ENCODE results near the gene DDOST.

DDOST gene

GRCh38 chr1:20661207-20662109, at the start of gene DDOST:
Gene DDOST (minus strand): TSS chr1:20661369. CDS start chr1:20661350, 19 bp downstream.
- peak within 1 kb of the TSS; percentile 92 for H3K4me3 ChIP-seq (ENCODE audit: low read depth, low read length)

GRCh38 chr1:20710469-20711284, 49.5 kb upstream of the DDOST start:
- H3K4me3 ChIP-seq (ENCODE audit: low read depth, low read length), result no peak overlapping the region

GRCh38 chr1:20709868-20710267, 48.7 kb upstream of the DDOST start:
- no peak overlapping the region for H3K4me3 ChIP-seq (ENCODE audit: low read depth, low read length)

GRCh38 chr1:20708891-20709290, 47.7 kb upstream of the DDOST start:
- no peak overlapping the region for H3K4me3 ChIP-seq (ENCODE audit: low read depth, low read length)

GRCh38 chr1:20708057-20708456, 46.9 kb upstream of the DDOST start:
- H3K4me3 ChIP-seq (ENCODE audit: low read depth, low read length), result no peak overlapping the region

- no peak overlapping the region for H3K4me3 ChIP-seq (ENCODE audit: low read depth, low read length)
Observed at GRCh38 chr1:20706841-20707240, 45.7 kb upstream of the DDOST start.

- no peak overlapping the region for H3K4me3 ChIP-seq (ENCODE audit: low read depth, low read length)
Observed at GRCh38 chr1:20705203-20705755, 44.1 kb upstream of the DDOST start.

GRCh38 chr1:20704390-20705202, 43.4 kb upstream of the DDOST start:
- no peak overlapping the region for H3K4me3 ChIP-seq (ENCODE audit: low read depth, low read length)

- H3K4me3 ChIP-seq (ENCODE audit: low read depth, low read length), result no peak overlapping the region
Observed at GRCh38 chr1:20703124-20703756, 42.1 kb upstream of the DDOST start.

GRCh38 chr1:20702416-20702815, 41.2 kb upstream of the DDOST start:
- H3K4me3 ChIP-seq (ENCODE audit: low read depth, low read length), result no peak overlapping the region

- no peak overlapping the region for H3K4me3 ChIP-seq (ENCODE audit: low read depth, low read length)
Observed at GRCh38 chr1:20701847-20702246, 40.7 kb upstream of the DDOST start.

- H3K4me3 ChIP-seq (ENCODE audit: low read depth, low read length), result no peak overlapping the region
Observed at GRCh38 chr1:20701446-20701845, 40.3 kb upstream of the DDOST start.

- H3K4me3 ChIP-seq (ENCODE audit: low read depth, low read length), result no peak overlapping the region
Observed at GRCh38 chr1:20700636-20701215, 39.6 kb upstream of the DDOST start.

- no peak overlapping the region for H3K4me3 ChIP-seq (ENCODE audit: low read depth, low read length)
Observed at GRCh38 chr1:20699558-20699957, 38.4 kb upstream of the DDOST start.

- H3K4me3 ChIP-seq (ENCODE audit: low read depth, low read length), result no peak overlapping the region
Observed at GRCh38 chr1:20698195-20698910, 37.2 kb upstream of the DDOST start.

- no peak overlapping the region for H3K4me3 ChIP-seq (ENCODE audit: low read depth, low read length)
Observed at GRCh38 chr1:20697563-20697962, 36.4 kb upstream of the DDOST start.

GRCh38 chr1:20696397-20697333, 35.5 kb upstream of the DDOST start:
- peak overlapping the region; percentile 9 for H3K4me3 ChIP-seq (ENCODE audit: low read depth, low read length)

- no peak overlapping the region for H3K4me3 ChIP-seq (ENCODE audit: low read depth, low read length)
Observed at GRCh38 chr1:20695515-20695914, 34.3 kb upstream of the DDOST start.
